Loucy (cell line): ENCODE results near the gene EPB41L2.

Source experiments
- EZH2phosphoT487 ChIP-seq: fragments of 200-600 bp; IDR thresholded peaks from 2 replicates; pipeline ENCODE4 v1.6.1; 2018; ENCODE audit warnings: antibody characterized with exemption, mild to moderate bottlenecking, moderate library complexity, borderline replicate concordance
- TF ChIP-seq, protein P1 (sequence below): fragments of 200-600 bp; sonication (generic); conservative IDR thresholded peaks from 2 replicates; pipeline ENCODE4 v1.5.1; 2014; ENCODE audit warnings: mild to moderate bottlenecking, antibody characterized with exemption, low read length

DNA sequence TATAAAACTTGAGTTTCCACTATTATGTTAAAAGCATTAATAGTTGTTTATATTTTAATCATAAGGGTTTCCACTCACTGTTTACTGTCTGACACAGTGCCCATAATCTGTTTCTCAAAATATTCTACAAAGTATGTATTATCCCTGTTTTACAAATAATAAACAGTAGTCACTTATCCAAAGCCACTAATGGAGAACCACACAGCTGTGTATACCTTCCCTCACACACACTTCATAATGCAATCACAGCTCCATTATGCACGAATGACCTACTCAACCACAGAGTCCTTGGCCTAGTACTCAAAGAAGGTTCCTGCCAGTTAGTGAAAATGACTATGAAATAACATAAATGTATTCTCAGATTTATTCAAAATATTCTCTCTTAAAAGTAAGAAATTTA is 103.1 kb downstream of the EPB41L2 start:
- TF ChIP-seq, protein P1, sequence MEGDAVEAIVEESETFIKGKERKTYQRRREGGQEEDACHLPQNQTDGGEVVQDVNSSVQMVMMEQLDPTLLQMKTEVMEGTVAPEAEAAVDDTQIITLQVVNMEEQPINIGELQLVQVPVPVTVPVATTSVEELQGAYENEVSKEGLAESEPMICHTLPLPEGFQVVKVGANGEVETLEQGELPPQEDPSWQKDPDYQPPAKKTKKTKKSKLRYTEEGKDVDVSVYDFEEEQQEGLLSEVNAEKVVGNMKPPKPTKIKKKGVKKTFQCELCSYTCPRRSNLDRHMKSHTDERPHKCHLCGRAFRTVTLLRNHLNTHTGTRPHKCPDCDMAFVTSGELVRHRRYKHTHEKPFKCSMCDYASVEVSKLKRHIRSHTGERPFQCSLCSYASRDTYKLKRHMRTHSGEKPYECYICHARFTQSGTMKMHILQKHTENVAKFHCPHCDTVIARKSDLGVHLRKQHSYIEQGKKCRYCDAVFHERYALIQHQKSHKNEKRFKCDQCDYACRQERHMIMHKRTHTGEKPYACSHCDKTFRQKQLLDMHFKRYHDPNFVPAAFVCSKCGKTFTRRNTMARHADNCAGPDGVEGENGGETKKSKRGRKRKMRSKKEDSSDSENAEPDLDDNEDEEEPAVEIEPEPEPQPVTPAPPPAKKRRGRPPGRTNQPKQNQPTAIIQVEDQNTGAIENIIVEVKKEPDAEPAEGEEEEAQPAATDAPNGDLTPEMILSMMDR, result no peak
- TF ChIP-seq EZH2phosphoT487, result no peak
